GM21529 (cell line): Measurements from ENCODE around the gene ZMYM4.

Experiments used
- ATAC-seq: cut with Tn5 transposase; IDR thresholded peaks from one replicate; pipeline ENCODE4 v1.9.1; 2021; ENCODE audit not compliant: unreplicated experiment

ZMYM4 gene

DNA sequence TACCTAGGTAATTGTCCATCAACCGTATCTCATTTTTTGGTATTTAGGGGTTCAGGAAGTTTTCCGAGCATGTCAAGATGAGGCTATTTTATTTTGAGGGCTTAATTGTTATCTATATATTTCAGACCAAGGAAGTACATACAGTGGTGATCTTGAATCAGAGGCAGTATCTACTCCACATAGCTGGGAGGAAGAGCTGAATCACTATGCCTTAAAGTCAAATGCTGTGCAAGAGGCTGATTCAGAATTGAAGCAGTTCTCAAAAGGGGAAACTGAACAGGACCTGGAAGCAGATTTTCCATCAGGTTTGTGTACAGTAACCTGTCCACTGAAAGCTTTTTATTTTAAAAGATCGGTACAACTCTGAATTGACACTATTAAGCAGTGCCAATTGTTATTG lies 130.2 kb downstream of the ZMYM4 start:
- no peak for ATAC-seq

DNA sequence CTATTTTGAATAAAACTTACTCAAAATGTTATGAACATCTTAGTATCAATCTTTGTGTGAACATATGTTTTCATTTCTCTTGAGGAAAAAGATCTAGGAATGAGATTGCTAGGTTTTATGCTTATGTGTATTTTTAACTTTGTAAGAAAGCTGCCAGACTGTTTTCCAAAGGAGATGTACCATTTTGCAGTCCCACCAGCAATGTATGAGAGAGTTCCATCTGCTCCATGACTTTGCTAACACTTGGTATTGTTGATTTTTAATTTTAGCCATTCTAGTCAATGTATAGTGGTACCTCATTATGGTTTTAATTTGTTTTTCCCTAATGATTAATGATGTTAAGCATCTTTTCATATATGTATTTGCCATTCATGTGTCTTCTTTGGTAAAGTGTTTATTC lies 132.5 kb downstream of the ZMYM4 start:
- ATAC-seq, result no peak

DNA sequence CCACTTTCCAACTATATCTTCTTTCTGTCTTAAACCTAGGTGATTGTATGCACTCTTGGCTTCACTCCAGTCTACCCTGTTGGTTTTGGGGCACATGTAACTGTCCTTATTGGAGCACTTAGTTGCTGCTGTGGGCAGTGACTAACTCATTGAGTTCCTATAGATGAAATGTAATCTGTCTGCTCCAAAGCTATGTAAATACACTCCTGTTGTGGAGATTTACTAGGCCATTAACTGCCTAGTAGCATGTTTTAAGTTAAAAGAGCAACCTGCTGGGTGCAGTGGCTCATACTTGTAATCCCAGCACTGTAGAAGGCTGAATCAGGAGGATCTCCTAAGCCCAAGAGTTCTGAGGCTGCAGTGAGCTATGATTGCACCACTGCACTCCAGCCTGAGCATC lies 137.6 kb downstream of the ZMYM4 start:
- ATAC-seq, result no peak

DNA sequence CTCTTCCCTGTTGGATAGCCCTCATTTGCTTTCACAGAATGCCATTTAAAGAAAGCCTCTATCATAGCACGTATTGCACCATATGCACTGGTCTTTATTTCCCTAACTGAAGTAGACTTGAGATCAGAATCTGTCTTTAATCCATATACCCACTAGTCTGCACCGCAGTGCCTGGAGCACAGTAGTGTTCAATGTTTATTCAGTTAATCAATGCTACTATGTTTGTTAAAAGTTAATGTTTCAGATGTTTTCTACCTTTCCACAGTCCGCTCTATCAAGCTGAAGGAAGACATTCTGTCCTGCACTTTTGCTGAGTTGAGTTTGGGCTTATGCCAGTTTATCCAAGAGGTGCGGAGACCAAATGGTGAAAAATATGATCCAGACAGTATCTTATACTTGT lies 139.2 kb downstream of the ZMYM4 start:
- no peak for ATAC-seq

DNA sequence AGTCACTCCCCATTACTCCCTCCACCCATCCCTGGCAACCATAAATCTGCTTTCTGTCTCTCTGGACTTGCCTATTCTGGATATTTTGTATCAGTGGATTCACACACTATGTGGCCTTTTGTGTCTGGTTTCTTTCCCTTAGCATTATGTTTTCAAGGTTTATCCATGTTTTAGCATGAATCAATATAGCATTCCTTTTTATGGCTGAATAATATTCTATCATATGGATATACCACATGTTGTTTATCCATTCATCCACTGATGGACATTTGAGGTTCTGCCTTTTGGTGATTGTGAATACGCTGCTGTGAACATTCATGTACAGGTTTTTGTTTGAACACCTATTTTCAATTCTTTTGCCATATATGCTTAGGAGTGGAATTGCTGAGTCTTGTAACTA lies 140.4 kb downstream of the ZMYM4 start:
- ATAC-seq, result no peak

DNA sequence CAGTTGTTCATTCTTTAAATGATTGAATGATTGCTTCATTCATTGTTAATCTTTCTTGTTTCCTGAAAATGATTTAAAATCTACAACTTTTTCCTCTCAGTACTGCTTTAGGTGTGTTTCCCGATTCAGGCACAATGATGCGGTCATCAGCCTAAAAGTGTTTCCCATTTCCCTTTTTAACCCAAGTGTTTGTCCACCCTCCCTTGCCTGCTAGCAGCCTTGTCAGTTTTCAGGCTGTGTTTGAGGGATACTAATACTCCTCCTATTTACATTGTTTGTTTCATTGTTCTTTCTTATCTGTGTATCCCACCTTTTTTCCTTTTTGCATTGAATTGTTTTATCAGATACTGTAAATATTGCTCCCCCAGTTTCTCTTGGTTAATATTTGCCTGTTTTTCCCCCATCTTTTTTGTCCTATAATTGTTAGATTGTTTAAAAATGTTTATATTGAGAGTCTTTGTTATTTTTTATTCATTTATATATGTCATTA lies 157.6 kb downstream of the ZMYM4 start:
- ATAC-seq, result no peak

DNA sequence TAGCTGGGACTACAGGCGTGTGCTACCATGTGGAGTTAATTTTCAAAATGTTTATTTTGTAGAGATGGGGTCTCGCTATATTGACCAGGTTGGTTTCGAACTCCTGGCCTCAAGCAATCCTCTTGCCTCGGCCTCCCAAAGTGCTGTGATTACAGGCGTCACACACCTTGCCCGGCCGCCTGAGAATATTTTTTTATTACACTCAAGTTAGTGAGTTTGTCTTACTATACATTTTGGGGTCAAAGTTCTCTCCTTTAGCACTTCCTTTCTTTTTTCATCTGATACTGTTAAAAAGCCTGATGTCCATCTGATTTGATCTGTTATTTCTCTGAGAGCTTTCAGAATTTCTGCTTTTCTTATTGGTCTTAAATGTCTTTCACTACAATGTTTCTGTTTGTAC lies 159.9 kb downstream of the ZMYM4 start:
- no peak for ATAC-seq

DNA sequence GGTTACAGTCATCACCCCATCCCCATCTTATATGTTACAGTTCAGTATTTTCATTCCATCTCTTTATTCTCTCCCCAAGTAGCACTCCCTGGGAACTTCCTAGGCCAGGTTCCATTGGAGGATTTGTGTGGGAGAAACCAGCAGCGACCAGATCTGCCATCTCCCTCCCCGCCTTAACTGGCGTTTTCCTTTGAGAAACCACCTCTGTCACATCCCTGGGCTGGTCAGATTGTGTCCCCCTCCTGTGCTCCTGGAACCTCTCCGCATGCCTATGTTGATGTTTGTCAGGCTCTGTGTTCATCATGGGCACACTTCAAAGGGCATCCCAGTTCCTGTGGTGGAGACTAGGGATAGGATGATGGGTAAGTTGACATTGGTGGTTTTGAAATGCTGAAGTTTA lies 162.3 kb downstream of the ZMYM4 start:
- no peak for ATAC-seq

DNA sequence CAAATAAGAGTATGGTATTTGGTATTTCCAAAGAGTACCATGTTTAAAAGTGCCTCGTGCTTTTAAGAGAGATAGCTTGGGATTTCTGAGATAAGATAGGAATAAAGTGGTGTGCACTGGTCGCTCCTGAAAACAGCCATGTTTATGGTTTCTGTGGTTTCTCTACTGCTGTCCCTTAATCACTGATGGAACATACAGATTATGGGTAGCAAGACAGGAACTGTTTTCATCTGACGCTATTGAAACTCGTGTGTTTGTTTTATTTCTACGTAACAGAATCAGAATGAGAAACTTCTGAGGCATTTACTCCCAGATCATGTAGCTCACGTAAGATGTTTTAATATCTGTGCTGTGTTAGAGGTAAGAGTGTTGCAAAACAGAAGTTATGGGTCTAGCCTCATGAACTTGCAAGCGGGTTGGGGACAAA lies 162.7 kb downstream of the ZMYM4 start:
- ATAC-seq, result no peak

DNA sequence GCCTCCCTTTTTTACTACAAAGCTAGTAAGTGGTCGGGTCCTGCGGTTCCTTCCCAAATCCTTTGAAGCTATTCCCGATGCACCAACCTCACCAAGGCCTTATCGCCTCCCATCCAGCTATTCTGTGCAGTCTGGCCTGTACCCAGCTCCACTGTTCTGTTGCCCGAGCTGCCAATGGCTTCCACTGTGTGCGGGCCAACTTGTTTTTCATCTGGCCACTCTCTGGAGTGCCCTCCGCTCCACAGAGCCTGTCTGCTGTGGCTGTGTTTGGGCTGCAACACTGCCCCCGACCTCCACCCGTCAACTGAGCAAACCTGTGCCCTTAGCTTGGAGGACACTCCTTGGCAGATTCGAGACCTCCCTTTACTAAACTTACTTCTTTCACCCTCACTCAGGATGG lies 163.7 kb downstream of the ZMYM4 start:
- no peak for ATAC-seq

DNA sequence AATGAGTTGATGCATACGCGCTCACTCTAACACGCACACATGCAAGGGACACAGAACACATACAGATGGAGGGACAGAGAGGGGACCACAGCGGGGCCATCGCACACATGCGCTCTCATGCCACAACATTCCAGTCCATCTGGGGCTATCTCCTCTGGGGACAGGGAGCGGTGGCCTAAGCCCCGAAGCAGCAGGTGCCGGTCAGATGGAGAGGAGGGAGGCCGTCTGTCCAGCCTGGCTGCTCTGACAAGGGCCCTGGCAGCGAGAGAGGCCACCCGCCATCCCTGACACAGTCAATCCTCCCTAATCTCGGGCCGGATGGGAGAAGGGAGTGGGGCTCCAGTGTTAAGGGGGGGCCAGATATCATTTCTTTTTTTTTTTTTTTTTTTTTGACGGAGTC lies 165.2 kb downstream of the ZMYM4 start:
- no peak for ATAC-seq

DNA sequence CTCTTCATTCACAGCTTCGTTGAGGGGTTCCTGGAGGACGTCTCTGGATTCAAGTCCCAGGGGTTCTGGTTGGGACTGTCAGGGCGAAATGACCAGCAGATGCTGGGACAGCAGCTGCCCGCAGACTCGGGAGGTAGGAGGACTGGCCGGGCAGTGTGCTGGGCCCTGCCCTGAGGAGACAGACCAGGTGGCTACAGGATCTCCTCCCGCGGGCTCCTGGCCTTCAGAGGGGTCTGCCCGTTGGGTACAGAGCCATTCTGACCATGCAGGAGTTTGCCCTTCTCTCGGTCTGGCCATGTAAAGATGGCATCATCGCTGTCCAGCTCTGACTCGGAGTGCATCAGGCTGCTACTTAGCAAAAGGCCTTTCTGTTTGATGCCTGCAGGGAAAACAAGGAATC lies 166.2 kb downstream of the ZMYM4 start:
- ATAC-seq, result no peak

DNA sequence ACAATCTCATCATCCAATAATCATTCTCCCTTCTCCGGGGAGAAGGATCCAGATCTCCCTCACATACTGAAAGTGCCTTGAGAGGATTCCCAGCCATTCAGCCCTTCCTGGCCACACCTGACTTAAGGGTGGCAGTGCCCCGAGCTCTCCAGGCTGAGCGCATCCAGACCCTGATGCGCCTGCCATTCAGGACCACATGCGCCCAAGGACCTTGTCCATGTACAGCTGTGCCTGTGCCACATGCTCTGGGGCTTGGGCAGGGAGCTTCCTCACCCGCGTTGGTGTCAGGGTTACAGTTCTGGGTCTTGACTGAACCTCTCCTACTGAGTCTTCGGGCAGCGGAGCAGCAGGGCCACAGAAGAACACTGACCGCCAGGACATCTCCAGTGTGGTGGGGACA lies 167.6 kb downstream of the ZMYM4 start:
- ATAC-seq, result no peak

DNA sequence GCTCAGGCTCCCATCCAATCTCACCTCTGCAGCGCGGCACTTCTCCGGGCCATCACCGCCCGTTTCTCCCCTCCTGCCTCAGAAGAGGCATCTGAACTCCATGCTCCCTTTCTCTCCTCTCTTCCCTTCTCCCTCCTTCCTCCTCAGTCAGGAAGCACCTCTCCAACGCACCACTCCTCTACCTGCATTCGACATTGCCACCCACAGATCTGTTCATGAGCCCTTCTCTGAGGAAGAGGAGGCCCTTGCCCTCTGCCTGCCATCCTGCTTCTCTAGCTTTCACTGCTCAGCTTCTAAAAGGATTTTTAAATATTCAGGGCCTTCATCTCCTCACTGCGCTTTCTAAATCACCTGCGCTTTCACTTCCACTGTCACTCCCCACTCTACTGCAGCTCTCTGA lies 168.7 kb downstream of the ZMYM4 start:
- no peak for ATAC-seq

DNA sequence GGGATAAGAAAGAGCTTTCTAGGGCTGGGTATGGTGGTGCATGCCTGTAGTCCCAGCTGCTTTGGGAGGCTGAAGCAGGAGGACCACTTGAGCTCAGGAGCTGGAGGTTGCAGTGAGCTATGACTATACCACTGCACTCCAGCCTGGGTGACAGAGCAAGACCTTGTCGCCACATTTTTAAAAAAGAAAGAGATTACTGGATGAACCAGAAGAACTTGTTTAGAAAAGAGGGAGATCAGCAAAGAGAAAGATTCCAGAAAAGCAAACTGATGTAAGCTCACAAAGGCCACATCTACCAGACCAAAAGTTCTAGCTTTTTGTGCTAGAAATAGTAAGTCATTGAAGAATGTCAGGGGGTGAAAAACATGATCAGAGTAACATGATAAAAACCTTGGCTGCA lies 171.1 kb downstream of the ZMYM4 start:
- no peak for ATAC-seq

DNA sequence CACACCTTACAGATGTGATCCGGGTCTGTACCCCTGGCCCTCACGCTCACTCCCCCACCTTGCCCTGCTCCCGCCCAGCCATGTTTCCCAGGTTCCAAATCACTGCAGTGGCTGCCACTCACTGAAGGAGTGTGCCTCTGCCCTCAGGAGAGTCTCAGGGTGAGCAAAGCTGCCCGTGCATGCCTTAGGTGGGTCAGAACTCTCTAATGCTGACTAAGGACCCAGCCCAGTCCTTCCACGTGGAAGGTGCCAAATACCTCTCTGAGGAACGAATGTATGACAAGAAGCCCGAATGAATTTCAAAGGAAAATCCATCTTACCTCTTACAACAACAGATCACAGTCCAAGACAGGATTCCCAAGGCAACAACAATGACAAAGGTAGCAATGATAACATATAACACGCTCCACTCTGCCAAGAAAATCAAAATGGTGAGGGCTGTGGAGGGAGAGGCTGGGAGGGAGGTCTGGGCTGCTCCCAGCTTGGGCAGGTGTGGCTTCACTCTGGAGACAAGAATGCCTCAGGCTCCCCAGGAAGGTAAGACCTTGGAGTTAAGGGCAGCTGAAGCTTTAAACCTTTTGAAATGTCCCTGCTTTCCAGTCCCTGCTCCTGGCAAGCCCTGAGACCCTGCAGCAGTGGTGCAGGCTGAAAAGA lies 173.5 kb downstream of the ZMYM4 start:
- no peak for ATAC-seq

DNA sequence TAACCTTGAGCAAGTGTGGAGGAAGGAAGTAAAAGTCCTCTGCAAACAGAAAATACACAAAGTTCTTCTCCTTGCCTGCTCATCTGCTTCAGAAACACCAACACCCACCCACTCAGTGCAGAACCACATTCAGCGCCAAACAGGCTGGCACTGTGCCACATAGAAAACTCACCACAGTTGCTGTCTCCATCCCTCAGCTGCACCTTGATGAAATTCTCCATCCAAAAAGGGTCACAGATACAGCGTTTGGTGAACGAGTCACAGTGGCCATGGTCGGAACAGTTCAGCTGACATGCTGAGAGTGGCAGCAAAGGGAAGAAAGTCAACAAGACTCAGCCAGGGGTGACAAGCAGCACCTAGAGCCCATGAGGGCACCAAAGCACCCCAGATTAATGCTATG lies 174.2 kb downstream of the ZMYM4 start:
- ATAC-seq, result no peak

DNA sequence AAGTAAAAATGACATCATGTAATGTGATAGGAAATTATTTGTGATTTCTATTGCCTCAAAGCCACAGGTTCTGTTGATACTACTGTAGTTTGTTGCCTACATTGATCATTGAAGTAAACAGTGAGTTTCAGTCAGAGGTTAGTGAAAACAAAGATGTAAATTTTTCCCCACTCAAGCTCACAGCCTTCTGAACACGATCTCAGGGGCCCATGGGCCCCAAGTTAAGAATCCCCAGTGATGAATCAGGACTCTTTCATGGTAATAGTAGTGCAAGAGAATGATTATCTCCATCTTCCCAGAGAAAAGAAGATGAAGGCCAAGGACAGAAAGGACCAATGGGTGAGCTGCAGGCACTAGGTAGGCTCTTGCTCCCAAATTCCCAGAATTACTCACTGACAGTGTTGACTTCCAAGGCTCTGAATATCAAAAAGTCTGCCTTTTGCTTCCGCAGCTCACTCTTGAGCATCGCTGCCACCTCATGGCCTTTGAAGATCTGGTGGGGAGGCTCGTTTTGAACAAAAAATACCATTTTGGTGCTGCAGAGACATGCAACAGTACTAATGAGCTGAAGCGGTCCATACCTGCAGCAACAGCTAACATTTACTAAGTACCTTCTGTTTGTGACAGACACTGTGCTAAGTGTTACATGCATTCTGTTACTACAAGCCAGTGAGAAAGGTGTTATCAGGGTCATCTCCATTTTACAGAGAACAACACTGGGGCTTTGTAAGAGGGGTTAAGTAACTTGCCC lies 175.4 kb downstream of the ZMYM4 start:
- no peak for ATAC-seq

DNA sequence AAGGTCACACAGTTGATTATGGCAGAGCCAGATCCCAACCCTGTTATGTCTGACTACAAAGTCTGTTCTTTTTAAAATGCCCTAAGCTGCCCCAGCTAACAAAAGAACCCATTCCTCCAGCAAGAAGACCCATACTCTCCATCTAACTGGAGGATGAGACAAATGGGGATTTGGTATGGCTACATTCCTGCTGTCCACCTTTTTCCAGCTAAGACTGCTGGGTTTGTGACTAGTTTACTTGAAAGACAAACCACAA lies 175.9 kb downstream of the ZMYM4 start:
- no peak for ATAC-seq

DNA sequence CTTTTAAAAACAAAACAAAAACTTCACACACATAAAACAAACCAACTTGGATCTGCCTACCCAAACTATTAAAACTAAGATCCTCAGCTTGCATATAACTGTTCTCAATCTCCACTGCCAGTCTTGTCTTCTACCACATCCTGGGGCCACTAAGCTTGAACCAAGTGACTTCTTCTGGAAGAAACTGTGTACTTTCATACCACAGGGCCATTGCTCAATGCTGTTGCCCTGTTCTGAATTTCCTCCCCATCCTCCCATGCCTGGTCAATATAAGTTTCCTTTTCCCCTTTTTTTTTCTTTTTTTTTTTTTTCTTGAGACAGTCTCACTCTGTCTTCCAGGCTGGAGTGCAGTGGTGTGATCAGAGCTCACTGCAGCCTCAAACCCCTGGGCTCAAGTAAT lies 178.8 kb downstream of the ZMYM4 start:
- no peak for ATAC-seq

DNA sequence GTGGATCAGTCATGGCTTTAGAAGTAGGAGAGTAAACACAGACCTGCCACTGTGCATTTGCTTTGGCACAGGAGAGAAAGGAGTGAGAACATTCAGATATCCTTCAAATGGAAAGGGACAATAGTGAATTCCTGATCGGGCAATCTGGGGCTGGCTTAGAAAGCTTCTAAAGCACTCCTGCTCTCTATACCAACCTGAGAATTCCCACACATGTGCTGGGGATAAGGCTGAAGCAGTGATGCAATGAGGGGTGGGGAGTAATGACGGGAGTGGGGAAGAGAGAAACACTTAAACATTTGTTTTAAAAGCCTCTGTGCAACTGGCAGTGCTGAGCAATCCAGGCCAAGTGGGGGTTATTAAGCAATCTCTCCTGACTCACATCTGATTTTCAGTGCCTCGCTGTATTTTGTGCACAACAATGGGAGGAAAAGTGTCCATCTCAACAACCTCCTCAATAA lies 179.9 kb downstream of the ZMYM4 start:
- ATAC-seq, result no peak

DNA sequence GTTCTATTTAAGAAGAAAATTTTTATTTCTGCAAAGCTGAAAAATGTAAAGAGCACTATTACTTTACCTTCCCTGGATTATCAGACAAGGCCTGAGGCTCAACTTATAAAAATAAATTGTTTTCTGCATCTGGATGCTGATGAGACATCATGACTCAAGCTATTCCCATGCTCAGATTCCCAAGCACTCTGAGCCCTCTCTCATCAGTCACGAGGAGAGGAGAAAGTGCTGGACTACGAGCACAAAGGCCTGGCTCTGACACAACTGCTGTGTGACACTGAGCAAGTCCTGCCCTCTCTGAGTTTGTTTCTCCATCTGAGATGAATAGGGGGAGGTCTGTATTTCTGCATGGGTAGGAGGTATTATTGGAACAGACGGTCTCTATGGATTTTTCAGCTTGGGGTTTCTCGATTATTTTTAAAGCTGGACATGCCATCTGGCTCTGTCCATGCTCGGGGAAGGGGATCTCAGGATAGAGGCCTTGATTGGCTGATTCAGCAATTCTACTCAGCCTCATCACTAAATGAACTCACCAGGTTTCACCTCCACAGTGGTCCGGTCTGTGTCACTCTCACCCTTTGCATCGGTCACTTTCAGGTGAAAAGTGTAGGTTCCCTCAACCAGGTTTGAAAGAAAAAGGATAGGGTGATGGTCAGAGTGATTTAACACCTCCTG lies 181.0 kb downstream of the ZMYM4 start:
- ATAC-seq, result no peak
